Fibroblast of the conjunctiva (primary cell): Measurements from ENCODE around the gene NFIX.
"Not testable (repeated sequence)": the region's sequence is repeated elsewhere in the genome, so short reads cannot be mapped to it uniquely, and the experiment has no call there.

ENCODE experiments used
- DNase-seq: peaks from one replicate; pipeline ENCODE4 v3.0.0-alpha.2; 2010; ENCODE audit warnings: low read depth

Gene NFIX

DNA sequence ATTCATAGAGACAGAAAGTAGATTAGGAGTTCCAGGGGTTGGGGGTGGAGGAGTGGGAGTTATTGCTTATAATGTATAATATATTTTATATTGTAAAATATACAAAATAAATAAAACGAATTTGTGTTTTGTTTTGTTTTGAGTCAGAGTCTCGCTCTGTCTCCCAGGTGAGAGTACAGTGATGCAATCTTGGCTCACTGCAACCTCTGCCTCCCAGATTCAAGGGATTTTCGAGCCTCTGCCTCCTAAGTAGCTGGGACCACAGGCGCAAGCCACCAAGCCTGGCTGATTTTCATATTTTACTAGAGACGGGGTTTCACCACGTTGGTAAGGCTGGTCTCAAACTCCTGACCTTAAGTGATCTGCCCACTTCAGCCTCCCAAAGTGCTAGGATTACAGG lies 35.8 kb upstream of the NFIX start:
- DNase-seq = no peak

DNA sequence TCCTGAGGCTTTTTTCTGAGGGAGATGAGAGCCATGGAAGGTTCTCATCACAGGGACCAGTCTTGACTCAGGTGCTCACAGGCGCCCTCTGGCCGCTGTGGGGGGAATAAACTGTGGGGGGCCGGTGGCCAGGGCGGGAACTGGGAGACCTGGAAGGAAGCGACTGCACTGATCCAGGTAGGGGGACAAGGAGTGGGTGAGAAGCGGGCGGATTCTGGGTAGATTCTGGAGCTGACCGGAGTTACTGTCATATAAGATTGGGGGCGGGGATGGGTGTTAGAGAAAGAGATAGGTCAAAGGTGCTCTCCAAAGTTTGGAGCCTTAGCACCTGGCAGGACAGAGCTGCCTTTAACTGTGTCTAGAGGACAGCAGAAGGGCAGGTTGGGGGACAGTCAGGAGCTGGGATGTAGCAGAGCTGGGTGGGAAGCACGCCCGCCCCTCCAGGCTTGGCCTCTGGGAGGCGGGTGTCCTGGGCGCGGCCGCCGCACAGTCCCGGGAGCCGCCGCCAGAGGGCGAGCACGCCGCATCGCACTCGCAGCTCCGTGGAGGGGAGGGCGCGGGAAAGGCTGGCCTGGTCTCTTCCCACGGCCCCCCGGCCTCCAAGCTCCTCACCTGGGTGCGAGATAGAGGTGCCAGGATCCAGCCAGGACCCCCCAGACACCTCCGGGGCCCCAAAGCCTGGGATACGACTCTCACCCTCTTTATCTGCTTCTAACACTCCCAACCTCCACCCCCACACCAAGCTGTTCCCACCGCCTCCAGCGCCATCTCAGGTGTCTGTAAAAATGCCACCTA lies 30.1 kb upstream of the NFIX start:
- DNase-seq = no peak

DNA sequence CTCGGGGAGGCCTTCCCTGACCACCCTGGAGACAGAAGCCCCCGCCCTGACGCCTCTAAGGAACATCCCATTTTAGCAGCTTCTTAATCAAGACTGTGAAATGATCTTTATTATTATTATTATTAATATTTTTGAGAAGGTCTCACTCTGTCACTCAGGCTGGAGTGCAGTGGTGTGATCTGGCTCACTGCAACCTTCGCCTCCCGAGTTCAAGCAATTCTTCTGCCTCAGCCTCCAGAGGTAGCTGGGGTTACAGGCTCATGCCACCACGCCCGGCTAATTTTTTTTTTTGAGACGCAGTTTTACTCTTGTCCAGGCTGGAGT lies 29.5 kb upstream of the NFIX start:
- DNase-seq = no peak

DNA sequence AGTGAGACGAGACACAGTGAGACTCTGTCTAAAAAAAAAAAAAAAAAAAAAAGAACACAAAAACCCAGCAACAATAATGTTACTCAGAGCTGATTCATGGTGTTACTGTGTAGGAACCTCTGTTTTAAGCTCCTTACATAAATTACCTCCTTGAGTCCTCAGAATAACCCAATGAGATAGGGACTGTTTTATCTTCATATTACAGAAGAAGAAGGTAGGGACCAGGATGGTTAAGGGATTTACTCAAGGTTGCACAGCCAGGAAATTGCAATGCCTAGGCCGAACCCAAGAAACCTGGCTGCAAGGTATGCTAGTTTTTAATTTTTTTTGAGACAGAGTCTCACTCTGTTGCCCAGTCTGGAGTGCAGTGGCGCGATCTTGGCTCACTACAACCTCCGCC lies 27.4 kb upstream of the NFIX start:
- DNase-seq = no peak

DNA sequence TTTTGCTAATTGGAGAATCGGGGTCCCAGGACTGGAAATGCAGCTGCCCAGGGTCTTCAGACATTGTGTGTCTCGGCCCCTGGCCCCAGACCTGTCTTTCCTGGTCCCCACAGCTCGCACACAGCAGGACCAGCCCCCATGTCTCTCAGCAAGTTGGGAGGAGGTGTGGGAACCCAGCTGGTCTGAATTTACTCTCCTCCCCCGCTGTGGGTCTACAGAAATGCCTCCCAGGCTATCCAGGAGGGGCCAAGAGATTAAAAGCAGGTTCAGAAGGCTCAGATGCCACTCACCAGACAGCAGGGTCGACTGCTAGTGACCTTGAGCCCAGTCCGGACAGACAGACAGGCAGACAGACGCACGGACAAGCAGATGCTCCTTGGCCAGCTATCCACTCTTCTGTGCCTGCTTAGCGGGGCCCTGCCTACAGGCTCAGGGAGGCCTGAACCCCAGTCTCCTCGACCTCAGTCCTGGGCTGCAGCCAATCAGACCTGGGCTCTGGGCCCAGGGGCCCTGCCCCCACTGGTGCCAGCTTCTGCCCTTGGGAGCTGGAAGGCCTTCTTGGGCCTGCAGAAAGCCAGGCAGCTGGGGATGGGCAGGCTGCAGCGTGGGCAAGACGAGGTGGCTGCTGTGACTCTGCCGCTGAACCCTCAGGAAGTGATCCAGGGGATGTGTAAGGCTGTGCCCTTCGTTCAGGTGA lies 25.8 kb upstream of the NFIX start, which contains the start of gene DAND5:
Gene DAND5 (plus strand): TSS at position 285 of the 697 bp plus-strand sequence. CDS start 85 bp downstream, at position 370.
- DNase-seq = no peak

DNA sequence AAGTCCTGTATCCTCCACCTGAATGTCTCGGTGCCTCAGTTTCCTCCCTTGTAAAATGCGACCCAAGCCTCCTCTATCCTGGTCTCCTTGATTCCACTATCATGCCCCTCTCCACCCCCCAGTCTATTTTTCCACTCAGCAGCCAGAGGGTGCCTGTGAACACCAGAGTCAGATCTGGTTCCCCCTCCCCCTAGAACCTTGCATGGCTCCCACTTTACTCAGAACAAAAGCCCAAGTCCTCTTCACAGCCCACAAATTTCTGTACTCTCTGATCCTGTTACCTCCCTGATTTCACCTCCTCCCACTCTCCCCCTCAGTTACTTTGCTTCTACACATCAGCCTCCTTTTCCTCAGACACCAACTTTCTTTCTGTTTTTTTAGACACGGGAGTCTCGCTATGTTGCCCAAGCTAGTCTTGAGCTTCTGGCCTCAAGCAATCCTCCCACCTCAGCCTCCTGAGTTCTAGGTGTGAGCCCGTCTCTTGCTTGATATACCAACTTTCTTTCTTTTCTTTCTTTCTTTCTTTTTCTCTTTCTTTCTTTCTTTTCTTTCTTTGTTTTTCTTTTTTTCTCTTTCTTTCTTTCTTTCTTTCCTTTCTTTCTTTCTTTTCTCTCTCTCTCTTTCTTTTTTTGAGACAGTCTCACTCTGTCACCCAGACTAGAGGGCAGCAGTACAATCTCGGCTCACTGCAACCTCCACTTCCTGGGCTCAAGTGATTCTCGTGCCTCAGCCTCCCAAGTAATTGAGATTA lies 25.0 kb upstream of the NFIX start:
- no peak for DNase-seq

DNA sequence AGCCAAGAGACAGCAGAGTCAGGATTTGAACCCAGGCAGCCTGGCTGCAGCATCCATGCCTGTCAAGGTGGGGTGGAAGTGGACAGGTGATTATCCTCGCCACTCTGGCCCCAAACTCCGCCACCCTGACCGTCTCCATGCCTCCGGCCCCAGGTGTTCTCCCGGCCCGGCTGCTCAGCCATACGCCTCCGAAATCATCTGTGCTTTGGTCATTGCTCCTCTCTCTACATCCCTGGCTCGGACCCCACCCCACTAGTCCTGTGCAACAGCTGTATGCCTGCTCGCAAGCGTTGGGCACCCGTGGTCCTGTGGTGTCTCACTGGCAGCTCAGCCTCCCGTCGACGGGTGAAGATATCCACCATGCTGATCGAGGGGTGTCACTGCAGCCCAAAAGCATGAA lies 22.0 kb upstream of the NFIX start:
- DNase-seq = no peak

DNA sequence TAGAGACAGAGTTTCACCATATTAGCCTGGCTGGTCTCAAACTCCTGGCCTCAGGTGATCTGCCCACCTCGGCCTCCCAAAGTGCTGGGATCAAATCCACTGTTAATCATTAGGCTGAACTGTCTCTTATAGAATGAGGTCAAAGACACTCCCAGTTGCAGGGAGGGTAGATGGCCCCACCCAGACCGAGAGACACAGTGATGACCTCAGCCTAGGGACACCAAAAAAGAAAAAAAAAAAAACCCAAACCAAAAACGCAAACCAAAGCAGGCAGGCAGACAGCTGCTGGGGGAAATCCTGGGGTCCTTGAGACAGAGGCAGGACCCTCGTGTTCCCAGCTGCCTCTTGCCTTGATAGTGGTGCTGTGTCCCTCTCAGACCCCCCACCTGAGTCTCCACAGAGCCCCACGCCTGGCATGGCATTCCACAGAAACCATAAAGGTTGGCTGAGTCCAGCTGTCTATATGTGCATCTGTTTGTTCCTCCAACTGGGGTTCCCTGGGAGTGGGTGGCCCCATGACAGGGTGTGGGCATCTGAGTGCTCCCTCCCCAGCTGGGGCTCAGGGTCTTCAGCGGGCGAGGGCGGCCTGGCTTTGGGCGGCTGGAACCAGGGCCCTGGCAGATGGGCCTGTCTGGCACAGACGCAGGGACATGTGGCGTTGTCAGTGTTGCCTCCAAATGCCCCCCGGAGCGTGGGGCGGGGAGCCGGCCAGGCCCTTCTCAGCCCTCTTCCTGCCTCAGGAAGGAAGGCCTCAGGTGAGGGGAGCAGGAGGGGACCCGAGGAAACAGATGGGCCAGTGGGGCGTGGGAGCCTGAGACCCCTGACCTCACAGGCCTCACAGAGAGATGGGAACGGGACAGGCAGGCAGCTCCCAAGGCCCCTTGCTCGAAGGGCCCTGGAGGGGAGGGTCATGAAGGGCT lies 20.7 kb upstream of the NFIX start:
- no peak for DNase-seq

DNA sequence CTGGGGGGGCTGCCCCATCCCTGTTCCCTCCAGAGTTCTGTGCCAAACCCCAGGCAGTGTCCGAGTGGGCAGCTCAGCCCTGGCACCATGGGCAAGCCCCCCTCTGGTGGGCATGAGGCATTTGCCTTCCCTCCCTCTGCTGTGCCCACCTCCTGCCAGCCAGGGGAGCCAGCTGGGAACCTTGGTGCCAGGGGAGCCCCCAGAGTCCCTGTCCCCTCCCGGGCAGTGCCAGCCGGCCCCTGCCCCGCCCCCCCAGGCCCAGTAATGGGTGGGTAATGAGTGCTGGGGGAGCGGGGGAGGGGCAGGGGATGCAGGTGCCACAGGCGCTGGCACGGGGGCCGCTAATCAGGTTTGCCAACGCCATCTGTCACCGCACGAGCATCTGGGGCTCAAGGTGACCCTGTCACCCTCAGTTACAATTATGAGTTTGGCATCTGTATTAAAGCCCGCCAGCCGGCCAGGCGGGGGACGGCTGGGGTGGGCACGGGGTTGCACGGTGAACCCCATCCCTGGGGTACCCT lies 20.0 kb upstream of the NFIX start:
- no peak for DNase-seq

DNA sequence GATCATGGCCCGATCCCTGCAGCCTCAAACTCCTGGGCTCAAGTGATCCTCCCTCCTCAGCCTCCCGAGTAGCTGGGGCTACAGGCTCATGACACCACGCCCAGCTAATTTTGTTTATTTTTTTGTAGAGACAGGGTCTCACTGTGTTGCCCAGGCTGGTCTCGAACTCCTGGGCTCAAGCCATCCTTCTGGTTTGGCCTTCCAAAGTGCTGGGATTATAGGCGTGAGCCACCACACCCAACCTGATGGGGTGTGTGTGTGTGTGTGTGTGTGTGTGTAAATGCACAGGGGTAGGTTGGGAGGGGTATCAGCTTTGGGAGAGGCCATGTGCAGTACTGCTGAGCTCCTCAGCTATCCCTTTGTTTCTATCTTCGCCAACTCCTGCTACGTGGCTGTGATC lies 19.2 kb upstream of the NFIX start:
- DNase-seq = not testable (repeated sequence)

DNA sequence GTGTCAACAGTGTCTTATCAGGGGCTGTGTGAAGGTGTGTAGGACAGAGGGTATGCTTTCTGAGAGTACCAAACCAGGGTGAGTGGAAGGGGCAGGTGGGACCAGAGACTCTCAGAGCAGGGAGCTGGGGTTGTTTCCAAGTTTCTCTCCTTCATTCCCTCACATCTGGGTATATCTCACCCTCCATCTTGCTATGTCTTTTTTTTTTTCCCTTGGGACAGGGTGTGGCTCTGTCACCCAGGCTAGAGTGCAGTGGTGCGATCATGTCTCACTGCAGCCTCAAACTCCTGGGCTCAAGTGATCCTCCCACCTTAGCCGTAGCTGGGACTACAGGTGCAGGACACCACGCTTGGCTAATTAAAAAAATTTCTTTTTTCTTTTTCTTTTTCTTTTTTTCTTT lies 15.3 kb upstream of the NFIX start:
- no peak for DNase-seq

DNA sequence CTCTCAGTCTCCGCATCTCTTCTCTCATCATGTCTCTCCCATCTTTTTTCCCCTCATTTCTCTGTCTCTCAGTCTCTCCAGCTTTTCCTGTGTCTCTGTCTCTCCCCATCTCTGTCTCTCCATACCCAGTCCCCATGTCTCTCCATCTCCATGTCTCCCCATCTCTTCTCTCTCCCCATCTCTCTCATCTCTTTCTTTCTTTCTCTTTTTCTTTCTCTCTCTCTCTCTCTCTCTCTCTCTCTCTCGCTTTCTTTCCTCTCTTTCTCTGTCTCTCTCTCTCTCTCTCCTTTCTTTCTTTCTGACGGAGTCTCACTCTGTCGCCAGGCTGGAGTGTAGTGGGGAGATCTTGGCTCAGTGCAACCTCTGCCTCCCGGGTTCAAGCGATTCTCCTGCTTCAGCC lies 12.6 kb upstream of the NFIX start:
- no peak for DNase-seq

DNA sequence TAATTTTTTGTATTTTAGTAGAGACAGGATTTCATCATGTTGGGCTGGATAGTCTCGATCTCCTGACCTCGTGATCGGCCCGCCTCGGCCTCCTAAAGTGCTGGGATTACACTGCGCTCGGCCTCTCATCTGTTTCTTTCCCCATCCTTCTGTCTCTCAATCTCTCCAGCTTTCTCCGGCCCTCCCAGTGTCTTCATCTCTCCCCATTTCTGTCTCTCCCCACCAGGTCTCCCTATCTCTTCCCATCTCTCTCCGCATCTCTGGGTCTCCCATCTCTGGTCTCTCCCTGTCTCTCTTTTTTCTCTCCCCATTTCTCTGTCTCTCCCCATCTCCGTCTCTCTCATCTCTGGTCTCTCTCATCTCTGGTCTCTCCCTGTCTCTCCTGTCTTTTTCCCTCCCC lies 12.2 kb upstream of the NFIX start:
- DNase-seq = no peak

DNA sequence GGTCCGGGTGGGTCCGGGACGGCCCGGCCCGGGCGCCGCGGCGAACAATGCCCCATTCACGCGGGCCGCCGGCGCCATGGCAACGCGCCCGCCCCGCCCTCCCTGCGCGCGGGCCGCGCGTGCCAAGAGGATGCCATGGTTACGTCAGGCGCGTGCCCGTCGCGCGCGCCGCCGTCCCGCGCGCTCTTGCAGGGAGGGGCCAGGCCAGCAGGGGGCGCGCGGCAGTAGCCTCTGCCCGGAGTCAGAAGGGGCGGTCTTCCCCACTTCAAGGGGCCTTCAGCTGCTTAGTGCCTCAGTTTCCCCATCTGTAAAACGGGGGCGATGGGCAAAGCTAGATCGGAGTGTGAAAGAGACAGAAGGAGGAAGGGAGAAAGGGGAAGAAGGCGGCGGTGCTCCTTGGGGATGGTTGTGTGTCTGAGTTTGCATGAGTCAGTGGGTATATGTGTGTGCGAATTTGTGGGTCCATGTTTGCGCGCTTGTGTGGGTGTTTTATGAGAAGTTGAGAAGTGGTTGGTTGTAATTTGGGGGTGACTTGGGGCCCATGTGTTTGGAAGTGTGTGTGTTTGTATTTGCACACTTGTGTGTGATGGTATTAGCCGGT lies 11.6 kb upstream of the NFIX start:
- peak; percentile 47 for DNase-seq

DNA sequence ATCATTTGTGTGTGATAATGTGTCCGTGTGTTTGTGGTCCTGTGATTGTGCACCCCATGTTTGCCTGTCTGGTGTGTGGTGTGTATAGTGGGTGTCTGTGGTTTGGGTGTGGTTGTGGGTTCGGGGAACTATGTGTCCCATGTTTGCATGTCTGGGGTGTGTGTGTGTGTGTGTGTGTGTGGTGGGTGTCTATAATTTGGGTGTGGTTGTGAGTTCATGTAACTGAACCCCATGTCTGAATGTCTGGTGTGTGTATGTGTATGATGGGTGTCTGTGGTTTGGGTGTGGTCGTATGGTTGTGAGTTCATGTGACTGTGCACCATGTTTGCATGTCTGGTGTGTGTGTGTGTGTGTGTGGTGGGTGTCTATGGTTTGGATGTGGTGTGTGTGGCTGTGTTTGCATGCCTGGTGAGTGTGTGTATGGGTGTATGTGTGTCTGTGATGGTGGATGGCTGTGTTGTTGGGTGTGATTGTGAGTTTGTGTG lies 11.1 kb upstream of the NFIX start:
- DNase-seq = no peak

DNA sequence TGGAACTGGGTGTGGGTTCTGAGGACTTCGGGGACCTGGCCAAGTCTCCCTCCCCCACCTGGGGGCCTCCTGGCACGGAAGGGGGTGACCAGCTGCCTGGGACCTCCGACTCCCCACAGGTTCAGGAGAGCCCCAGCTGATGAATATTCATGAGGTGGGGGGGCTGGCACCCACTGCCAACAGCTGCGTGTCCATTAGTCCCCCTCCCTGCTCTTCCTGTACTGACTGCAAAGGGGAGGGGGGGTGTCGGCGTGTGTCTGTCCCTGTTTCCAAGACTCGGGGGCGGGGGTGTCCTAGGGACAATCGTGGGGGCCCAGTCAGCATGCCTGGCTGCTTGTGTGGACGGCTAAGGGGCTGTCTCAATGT lies 10.6 kb upstream of the NFIX start:
- DNase-seq = no peak

DNA sequence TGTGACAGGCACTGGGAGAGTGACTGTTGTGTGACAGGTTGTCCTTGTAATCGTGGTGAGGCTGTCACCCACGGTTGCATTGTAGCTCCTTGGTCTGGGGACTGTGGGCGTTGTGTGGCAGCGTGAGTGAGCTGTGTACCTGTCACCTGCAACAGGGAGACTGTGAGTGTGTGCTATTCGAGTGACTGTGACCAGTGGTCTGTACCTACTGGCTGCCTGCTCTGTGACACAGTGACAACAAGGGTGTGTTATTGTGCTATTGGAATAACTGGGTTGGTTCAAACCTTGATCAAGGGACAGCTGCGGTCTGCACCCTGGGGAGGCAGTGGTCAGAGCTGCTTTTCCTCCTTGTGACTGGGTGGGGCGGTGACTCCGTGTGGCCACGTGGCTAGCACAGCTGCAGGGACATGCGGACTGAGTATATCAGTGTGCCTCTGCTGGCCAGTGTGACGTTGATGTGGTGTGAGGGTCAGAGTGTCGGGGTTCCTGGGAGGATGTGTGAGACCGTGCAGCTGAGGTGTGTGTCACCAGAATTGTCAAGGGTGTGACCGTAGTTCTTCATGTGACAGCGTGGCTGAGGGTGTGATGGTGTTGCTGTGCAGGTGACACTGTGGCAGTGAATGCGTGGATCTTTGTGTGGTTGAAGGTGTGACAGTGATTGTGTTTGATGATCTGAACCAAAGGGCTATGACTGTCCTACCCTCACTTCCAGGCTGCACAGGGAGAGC lies 10.1 kb upstream of the NFIX start:
- DNase-seq = no peak

DNA sequence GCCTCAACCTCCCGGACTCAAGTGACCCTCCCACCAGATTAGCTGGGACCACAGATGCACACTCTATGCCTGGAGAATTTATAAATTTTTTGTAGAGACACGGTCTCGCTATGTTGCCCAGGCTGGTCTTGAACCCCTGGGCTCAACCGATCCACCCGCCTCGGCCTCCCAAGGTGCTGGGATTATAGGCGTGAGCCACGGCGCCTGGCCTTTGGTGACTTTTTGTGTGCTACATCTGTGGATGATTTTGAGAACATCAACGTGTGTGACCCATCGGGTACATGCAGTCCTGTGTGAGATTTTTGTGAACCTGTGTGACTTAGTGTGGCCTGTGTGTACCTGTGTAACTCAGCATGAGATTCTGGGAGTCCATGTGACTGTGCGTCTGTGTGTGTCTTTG lies 8.5 kb upstream of the NFIX start:
- DNase-seq = no peak

DNA sequence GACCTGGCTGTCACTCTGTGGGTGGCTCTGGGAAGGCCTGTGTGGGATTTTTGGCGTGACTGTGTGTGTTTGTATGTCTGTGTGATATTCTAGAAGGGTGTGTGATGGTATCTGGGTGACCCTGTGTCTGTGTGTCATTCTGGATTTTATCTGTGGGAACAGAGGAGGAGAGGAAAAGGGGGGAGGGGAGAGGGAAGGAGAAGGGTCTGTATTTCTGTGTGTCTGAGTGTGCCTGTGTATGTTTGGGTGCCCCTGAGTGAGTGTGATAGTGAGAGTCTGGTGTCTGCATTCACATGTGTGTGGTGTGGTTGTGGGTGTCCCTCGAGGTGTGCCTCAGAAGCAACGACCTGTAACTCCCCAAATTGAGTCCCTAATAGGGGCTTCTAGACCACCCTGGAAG lies 8.1 kb upstream of the NFIX start:
- DNase-seq = no peak

DNA sequence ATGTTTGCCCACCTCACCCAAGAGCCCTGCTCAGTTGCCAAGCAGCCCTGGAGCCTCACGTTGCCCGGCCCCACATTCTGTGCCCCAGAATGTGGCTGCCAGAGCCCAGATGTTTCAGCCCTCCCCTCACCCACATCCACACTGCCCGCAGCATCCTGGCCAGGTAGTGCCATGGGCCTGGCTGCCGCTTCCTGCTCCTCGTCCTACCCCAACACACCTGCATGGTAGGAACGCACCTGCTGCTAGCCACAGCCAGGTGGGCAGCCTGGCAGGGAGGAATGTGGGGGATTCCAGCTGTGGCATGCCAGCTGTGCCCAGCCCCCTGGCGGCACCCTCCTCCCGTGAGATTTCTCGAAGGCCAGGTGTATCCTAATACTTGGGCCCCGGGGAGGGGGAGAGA lies 7.5 kb upstream of the NFIX start:
- no peak for DNase-seq

DNA sequence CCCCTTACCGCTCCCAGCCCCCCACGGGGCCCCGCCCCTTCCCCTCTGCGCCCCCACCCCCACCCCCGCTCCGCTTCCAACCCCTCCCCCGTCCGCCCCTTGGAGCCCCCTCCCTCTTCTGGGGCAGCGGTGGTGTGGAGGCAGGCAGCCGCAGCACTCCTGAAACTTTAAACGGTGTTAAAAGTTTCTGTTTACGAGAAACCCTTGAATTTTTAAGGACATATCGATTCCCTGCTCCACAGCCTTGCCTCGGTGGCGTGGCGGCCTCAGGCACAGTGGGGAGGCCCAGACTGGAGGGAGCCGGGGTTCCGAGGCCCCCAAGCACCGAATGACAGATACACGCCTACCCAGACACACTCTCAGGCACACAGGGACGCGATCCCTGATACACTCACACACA lies 4.8 kb upstream of the NFIX start:
- DNase-seq = no peak
